K562 (cell line): ENCODE measurements around the gene EMILIN3. TPM values are rescaled to one million over a fixed set of nuclear protein-coding genes. Genes with fewer than 3 reads are reported as not detected.

ENCODE experiments used
- ATAC-seq: fragments of 200-7000 bp; cut with Tn5 transposase; 3 replicates; pipeline ENCODE4 v1.9.1; 2020; ENCODE audit warnings: moderate library complexity
- BruUV-seq: library from RNA; stranded (reverse); fragments of 400-500 nt; replicated peaks from 2 replicates; lab custom pipeline; 2021; lab: Mats Ljungman, UMichigan
- CTCF ChIA-PET: fragments of 300-600 bp; formaldehyde crosslinking; extraction: SDS; loops from one replicate; lab custom pipeline; 2021; ENCODE audit warnings: low intra/inter-chr PET ratio; lab: Yijun Ruan, JAX
- POLR2A ChIA-PET: fragments of 300-600, 350-650 bp; sonication (Branson Sonifier 250); formaldehyde crosslinking; extraction: SDS; loops from one replicate; lab custom pipeline; 2021; ENCODE audit warnings: antibody characterized with exemption, inconsistent platforms; lab: Yijun Ruan, JAX
- DNase-seq, 4 experiments: peaks; one replicate each; pipeline versions ENCODE4 v3.0.0 to v3.0.0-alpha.2; 2011 to 2018; ENCODE audit warnings: low spot score in 3 of 4, mixed read lengths in 3 of 4; ENCODE audit errors: extremely low read depth in 1 of 4
- FAIRE-seq: peaks from 2 replicates; lab custom pipeline; 2011; peaks lifted over from hg19 to GRCh38; lab: Jason Lieb, UNC
- H2AFZ ChIP-seq: 2 replicates; pipeline ENCODE4 v1.6.0; 2011; ENCODE audit warnings: low read depth, low read length, control low read depth, inconsistent platforms
- H3K27ac ChIP-seq: fragments of 200-600 bp; 3 replicates; pipeline ENCODE4 v1.8.0; 2011; ENCODE audit warnings: low read depth, mild to moderate bottlenecking, control low read depth, inconsistent platforms, low read length, moderate library complexity, mixed read lengths; ENCODE audit errors: extremely low read depth
- H3K27me3 ChIP-seq, 2 experiments: fragments of 300-600 bp in 1 of 2; 2 replicates in 1 of 2; 3 replicates in 1 of 2; pipeline versions ENCODE4 v1.6.0 to v1.8.0; 2011; ENCODE audit warnings: inconsistent platforms in 2 of 2, low read length in 2 of 2, mild to moderate bottlenecking in 1 of 2, mixed read lengths in 1 of 2, moderate library complexity in 1 of 2; ENCODE audit not compliant: control insufficient read depth in 2 of 2, insufficient read depth in 2 of 2
- H3K36me3 ChIP-seq: fragments of 300-600 bp; 3 replicates; pipeline ENCODE4 v1.8.0; 2011; ENCODE audit warnings: mild to moderate bottlenecking, low read length, inconsistent platforms; ENCODE audit not compliant: control insufficient read depth, insufficient read depth
- H3K4me1 ChIP-seq, 2 experiments: fragments of 200-600 bp in 1 of 2; replicated peaks in 1 of 2; 2 replicates in 1 of 2; 3 replicates in 1 of 2; pipeline versions ENCODE4 v1.5.1 to v1.8.0; 2011; ENCODE audit warnings: inconsistent platforms in 2 of 2, low read length in 2 of 2, mild to moderate bottlenecking in 1 of 2, mixed read lengths in 1 of 2, moderate library complexity in 1 of 2; ENCODE audit not compliant: control insufficient read depth in 2 of 2, insufficient read depth in 2 of 2
- H3K4me2 ChIP-seq: 2 replicates; pipeline ENCODE4 v1.6.1; 2011; ENCODE audit warnings: low read length, control low read depth, inconsistent platforms, mixed read lengths; ENCODE audit not compliant: insufficient read depth
- H3K4me3 ChIP-seq: fragments of 200-600 bp; sonication (generic), shearing (Covaris generic); 2 replicates; pipeline ENCODE4 v1.5.1; 2016; ENCODE audit warnings: control low read depth, inconsistent platforms
- H3K79me2 ChIP-seq: fragments of 200-600 bp; 3 replicates; pipeline ENCODE4 v1.8.0; 2011; ENCODE audit warnings: low read length, inconsistent platforms; ENCODE audit not compliant: control insufficient read depth, insufficient read depth
- H3K9ac ChIP-seq, 2 experiments: 2 replicates each; pipeline versions ENCODE4 v1.6.0 to v1.6.1; 2011; ENCODE audit warnings: low read depth in 2 of 2, low read length in 2 of 2, control low read depth in 1 of 2, inconsistent platforms in 1 of 2, mild to moderate bottlenecking in 1 of 2, mixed read lengths in 1 of 2; ENCODE audit not compliant: insufficient read depth in 1 of 2
- H3K9me1 ChIP-seq: one replicate; pipeline ENCODE4 v1.6.0; 2011; ENCODE audit warnings: inconsistent platforms, mild to moderate bottlenecking, low read length, moderate library complexity; ENCODE audit not compliant: control insufficient read depth, insufficient read depth
- H3K9me3 ChIP-seq: replicated peaks from 2 replicates; pipeline ENCODE4 v1.5.1; 2011; ENCODE audit warnings: low read depth, low read length, inconsistent platforms; ENCODE audit not compliant: control insufficient read depth, insufficient read depth
- H4K20me1 ChIP-seq: replicated peaks from 2 replicates; pipeline ENCODE4 v1.6.1; 2011; ENCODE audit warnings: low read length, inconsistent platforms, mixed read lengths; ENCODE audit not compliant: control insufficient read depth, insufficient read depth
- CXXC5 ChIP-seq: fragments of 250-450 bp; sonication (Bioruptor Pico); IDR thresholded peaks from 2 replicates; pipeline ENCODE4 v1.8.0; 2022; ENCODE audit warnings: inconsistent platforms, mild to moderate bottlenecking, moderate library complexity
- MAZ ChIP-seq, 2 experiments: fragments of 450-650 bp in 1 of 2; sonication (generic) in 1 of 2; formaldehyde crosslinking; IDR thresholded peaks in 1 of 2; conservative IDR thresholded peaks in 1 of 2; 2 replicates each; pipeline versions ENCODE4 v1.4.0 to v1.5.0; 2020; ENCODE audit warnings: mild to moderate bottlenecking in 1 of 2, missing genetic modification reagents in 1 of 2
- MNT ChIP-seq, 2 experiments: fragments of 450-650 bp; conservative IDR thresholded peaks; 2 replicates each; pipeline ENCODE4 v1.6.1; 2017; ENCODE audit warnings: mild to moderate bottlenecking in 2 of 2, moderate library complexity in 2 of 2
- SNIP1 ChIP-seq: fragments of 450-650 bp; IDR thresholded peaks from 2 replicates; pipeline ENCODE4 v1.7.1; 2017; ENCODE audit warnings: low read depth, mild to moderate bottlenecking
- WGBS: fragments of 100-300 bp; shearing (Covaris generic); methylation state at CpG from one replicate; pipeline ENCODE4 v1.1.6; 2016; ENCODE audit warnings: low coverage, mixed read lengths; ENCODE audit not compliant: insufficient coverage; ENCODE audit errors: missing lambda C conversion rate; 5-methylcytosine and 5-hydroxymethylcytosine counted together
- in situ Hi-C: fragments of 300-500 bp; cut with MboI; formaldehyde crosslinking; loops from 4 replicates; pipeline ENCODE4 v1.15.0; 2018; ENCODE audit warnings: inconsistent platforms, mixed read lengths
- intact Hi-C: fragments of 100-400 bp; cut with micrococcal nuclease; formaldehyde crosslinking; loops from 2 replicates; pipeline ENCODE4 v1.14.2; 2022
- polyA plus RNA-seq, 8 experiments: library from polyadenylated mRNA; depleted of rRNA in 4 of 8; stranded (reverse) in 5 of 8; unstranded in 3 of 8; fragments of >200 nt; fragmentation: Nextera tagmentation in 2 of 8; fragmentation: Illumina TruSeq in 1 of 8; extraction: Ambion mirVana in 2 of 8; extraction: Trizol in 1 of 8; gene quantifications; 2 replicates each; pipeline versions ENCODE4 v1.2.1 to v1.2.3, GENCODE V29; 2011 to 2014; ENCODE audit warnings: inconsistent platforms in 1 of 8, missing spikeins in 1 of 8
- total RNA-seq, 7 experiments: library from RNA; depleted of rRNA in 6 of 7; stranded (reverse); fragments of >200 nt in 6 of 7; fragmentation: Illumina TruSeq in 2 of 7; extraction: Trizol in 2 of 7; gene quantifications; 2 replicates each; pipeline versions ENCODE4 v1.2.1 to v1.2.3, GENCODE V29; 2011 to 2021; ENCODE audit warnings: low replicate concordance in 1 of 7

Gene EMILIN3
- total and polyA plus RNA-seq, 9 of the 15 experiments (the other 6 are each of a cell fraction or from before 2014, with no cell fraction given): 0.01 to 0.07 TPM; not detected in 7

- TF ChIP-seq SNIP1: no peak
- no peak for TF ChIP-seq CXXC5 (CRISPR knock-in tag)
- TF ChIP-seq MAZ (CRISPR knock-in tag; conservative IDR thresholded peaks at IDR 0.05 in 1 of 2, IDR thresholded peaks at IDR 0.05 in 1 of 2): no peak
- no peak for TF ChIP-seq MNT (conservative IDR thresholded peaks at IDR 0.05)
- TF ChIP-seq, all 486 proteins: peak for 0
- ChIA-PET POLR2A (no interaction called here), CTCF (no interaction called here)
- no peaks in the 10 kb centered on the region for H3K36me3 ChIP-seq
- FAIRE-seq (no peak), DNase-seq (no peak), ATAC-seq (no peak)
- in situ Hi-C loops: no loop called here
- intact Hi-C loops: no loop called here
- no peak overlapping the region for H2AFZ ChIP-seq
- BruUV-seq: no TSS peak
- peaks cover 0 to 3% of the 10 kb centered on the region in 2 experiments; a peak in 2 of 5 replicates for H3K4me1 ChIP-seq
- no peak overlapping the region for H3K27ac ChIP-seq
- 2% methylated on average over 7 of the region's 11 CpGs for WGBS
- H3K27me3 ChIP-seq: peaks cover 17 to 54% of the 10 kb centered on the region in 2 experiments
- no peaks in the 10 kb centered on the region for H3K79me2 ChIP-seq
- H3K4me2 ChIP-seq: no peak overlapping the region
- H3K9me1 ChIP-seq: no peaks in the 10 kb centered on the region
- H3K4me3 ChIP-seq: no peak overlapping the region
- H3K9ac ChIP-seq: no peak overlapping the region
- H4K20me1 ChIP-seq: peaks cover 6% of the 10 kb centered on the region; the same call in 1 of the 2 replicates
- no peaks in the 10 kb centered on the region for H3K9me3 ChIP-seq
These were observed 6.7 kb upstream of the EMILIN3 start for GRCh38 chr20:41373251-41373783.
